HK-2 (cell line): ENCODE results near the gene INPP5D.
"Not testable (repeated sequence)": the region's sequence is repeated elsewhere in the genome, so short reads cannot be mapped to it uniquely, and the experiment has no call there.

Experiments used
- DNase-seq: peaks from one replicate; pipeline ENCODE4 v3.0.0-alpha.2; 2018; ENCODE audit not compliant: unreplicated experiment

Gene INPP5D

DNA sequence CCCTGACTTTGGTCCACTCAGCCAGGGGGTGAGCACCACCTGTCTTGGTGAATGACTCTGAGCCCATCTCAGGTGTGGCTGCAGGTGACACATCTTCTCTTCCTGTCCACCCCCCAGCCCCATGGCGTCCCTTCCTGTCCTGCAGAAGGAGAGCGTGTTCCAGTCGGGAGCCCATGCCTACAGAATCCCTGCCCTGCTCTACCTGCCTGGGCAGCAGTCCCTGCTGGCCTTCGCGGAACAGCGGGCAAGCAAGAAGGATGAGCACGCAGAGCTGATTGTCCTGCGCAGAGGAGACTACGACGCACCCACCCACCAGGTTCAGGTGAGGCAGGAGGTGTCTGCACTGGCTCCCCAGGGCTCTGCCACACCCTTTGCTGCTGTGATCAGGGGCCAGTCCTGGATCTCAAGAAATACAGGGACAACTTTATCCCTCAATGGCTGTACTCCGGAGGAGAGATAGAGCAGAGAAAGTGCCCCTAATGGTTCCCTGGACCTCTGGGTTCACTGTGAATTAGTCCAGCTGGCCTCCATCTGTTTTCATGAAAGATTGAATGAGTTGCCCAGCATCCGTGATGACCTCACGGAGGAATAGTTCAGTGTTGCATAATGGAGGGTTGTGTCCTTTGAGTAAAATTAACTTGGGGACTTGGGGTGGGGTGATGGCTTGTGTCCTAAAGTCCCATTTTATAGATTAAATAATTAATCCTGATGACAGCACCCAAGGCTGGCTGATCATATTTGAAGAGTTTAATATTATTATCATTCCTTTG, 27.4 kb upstream of the INPP5D start, which contains the start of gene NEU2:
Gene NEU2, plus strand, starts transcription at position 122 of the 770 bp plus-strand sequence. Its CDS starts 0 bp downstream, at position 122.
- no peak for DNase-seq

GRCh38 chr2:233033672-233034071, 26.5 kb upstream of the INPP5D start:
- DNase-seq = no peak

DNA sequence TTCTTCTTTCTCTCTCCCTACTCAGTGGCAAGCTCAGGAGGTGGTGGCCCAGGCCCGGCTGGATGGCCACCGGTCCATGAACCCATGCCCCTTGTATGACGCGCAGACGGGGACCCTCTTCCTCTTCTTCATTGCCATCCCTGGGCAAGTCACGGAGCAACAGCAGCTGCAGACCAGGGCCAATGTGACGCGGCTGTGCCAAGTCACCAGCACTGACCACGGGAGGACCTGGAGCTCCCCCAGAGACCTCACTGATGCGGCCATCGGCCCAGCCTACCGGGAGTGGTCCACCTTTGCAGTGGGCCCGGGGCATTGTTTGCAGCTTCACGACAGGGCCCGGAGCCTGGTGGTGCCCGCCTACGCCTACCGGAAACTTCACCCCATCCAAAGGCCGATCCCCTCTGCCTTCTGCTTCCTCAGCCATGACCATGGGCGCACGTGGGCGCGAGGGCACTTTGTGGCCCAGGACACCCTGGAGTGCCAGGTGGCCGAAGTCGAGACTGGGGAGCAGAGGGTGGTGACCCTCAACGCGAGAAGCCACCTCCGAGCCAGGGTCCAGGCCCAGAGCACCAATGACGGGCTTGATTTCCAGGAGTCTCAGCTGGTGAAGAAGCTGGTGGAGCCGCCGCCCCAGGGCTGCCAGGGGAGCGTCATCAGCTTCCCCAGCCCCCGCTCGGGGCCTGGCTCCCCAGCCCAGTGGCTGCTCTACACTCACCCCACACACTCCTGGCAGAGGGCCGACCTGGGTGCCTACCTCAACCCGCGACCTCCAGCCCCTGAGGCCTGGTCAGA, 25.9 kb upstream of the INPP5D start:
- no peak for DNase-seq

DNA sequence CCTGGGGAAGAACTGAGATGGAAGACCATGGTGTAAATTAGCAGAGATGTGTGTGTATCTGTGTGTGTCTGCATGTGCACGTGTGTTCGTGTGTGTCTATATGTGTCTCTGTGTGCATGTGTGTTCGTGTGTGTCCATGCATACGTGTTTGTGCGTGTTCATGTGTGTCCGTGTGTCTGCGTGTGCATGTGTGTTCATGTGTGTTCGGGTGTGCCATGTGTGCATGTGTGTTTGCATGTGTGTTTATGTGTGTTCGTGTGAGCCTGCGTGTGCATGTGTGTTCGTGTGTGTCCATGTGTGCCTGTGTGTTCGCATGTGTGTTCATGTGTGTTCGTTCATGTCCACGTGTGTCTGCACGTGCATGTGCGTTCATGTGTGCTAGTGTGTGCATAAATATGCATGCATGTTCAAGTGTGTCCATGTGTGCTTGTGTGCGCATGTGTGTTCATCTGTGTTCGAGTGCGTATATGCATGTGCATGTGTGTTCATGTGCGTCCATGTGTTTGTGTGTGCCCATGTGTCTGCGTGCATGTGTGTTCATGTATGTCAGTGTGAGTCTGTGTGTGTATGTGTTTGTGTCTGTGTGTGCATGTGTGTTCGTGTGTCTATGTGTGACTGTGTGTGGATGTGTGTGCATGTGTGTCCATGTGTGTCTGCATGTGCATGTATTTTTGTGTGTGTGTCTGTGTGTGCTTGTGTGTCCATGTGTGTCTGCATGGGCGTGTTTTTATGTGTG, 24.5 kb upstream of the INPP5D start:
- no peak for DNase-seq

DNA sequence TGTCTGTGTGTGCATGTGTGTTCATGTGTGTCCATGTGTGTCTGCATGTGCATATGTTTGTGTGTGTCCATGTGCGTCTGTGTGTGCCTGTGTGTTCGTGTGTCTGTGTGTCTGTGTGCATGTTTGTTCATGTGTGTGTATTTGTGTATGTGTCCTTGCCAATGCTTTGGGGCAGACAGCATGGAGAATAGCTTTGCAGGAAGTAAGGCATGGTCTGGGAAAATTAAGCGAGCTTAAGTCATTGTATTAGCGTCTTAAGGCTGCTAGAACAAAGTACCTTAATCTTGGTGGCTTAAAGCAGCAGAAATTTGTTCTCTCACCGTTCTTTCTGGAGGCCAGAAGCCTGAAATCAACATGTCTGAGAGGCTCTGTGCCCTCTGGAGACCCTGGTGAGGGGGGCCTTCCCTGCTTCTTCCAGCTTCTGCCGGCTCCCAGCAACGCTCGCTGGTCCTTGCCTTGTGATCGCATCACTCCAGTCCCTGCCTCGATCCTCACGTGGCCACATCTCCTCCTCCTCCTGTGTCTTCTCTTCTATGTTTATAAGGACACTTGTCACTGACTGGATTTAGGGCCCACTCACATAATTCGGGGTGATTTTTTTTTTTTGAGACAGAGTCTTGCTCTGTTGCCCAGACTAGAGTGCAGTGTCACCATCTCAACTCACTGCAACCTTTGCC, 23.8 kb upstream of the INPP5D start:
- no peak for DNase-seq

DNA sequence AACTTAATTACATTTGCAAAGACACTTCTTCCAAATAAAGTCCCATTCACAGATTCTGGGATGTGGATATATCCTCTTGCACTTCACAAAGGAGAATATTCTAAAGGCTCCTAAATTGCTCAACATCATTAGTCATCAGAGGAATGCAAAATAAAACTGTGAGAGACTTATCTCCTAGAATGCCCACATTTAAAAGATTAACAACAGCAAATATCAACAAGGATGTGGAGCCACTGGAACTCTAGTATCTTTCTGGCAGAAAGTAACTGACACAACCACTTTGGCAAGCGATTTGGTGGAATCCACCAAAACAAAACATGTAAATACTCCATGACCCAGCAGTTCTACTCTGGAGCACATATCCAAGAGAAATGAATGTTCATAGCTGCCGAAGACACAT, 23.1 kb upstream of the INPP5D start:
- DNase-seq = no peak

- DNase-seq = no peak
These were observed 20.8 kb upstream of the INPP5D start for GRCh38 chr2:233039212-233039845.

DNA sequence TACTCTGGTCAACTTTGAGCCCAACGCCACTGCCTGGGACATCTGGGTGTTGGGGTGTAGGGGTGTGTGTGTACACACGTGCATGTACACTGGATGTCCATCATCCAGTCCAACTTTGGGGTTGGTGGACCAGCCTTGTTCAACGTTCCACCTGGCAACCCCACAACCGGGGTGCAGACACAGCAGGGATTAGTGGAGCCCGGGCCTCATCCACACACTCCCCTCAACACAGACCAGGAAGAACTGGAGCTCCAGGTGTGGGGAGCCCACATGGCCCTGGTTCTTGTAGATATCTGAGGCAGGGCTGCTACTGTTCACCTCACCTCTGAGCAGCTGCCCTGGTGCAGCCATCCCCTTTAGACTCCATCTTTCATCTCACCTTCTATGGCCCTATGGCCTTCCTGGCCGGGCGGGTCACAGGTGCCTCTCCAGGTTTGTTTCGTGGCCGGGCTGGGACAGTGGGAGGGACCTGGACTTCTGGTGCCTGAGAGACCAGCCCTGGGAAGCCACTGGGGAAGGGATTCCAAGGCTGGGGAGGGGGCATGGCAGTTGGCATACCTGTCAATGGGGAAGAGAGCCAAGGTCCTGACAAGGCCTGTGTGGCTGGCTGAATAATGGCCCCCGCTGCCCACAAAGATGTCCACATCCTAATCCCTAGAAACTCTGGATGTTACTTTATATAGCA, 20.2 kb upstream of the INPP5D start:
- DNase-seq = no peak

DNA sequence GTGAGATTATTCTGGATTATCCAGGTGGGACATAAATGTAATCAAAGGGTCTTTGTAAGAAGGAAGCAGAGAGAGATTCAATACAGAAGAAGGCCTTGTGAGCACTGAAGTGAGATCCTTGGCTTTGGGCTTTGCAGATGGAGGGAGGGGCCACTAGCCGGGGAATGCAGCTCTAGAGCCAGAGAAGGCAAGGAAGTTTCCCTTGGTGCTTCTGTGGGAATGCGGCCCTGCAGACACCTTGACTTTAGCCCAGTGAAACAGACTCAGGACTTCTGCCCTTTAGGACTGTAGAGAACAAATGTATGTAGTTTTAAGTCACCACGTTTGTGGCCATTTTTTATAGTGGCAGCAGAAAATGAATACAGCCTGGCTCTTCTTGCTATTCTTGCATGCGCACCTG, 19.6 kb upstream of the INPP5D start:
- no peak for DNase-seq

GRCh38 chr2:233041722-233042323, 18.3 kb upstream of the INPP5D start:
- DNase-seq = no peak

DNA sequence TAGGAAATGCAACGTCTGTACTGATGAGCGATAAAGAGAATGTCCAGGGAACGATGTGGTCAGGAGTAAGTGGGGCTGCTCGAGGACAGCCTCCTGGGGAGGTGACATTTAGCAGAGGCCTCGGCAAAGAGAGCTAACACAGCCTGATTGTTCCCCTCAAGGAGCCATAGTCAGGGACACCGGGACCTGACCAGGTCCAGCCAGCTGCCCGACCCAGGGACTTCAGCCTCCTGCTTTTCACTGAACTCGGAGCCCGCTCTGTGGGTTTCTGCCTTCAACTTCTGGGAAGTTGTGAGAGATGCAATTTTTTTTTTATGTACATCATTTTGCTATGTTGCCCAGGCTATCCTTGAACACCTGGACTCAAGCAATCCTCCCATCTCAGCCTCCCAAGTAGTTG, 17.6 kb upstream of the INPP5D start:
- no peak for DNase-seq

- DNase-seq = no peak
These were observed 15.1 kb upstream of the INPP5D start for GRCh38 chr2:233044974-233045605.

DNA sequence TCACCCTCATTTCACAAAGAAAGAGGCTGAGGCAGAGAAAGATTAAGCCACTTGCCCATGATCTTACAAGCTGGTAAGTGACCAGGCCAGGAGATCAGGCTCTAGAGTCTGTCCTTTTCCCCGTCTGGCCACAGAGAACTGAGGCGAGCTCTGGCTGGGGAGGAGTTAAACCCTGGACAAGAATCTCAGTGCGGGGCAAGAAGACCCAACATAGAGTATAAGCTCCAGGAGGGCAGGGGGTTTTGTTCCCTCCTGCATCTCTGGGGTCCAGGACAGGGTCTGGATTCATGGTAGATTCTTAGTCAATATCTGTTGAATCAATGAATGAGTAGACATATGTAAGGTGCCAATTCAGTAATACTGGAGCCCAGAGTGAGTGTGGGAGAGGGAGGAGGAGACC, 12.9 kb upstream of the INPP5D start:
- no peak for DNase-seq

DNA sequence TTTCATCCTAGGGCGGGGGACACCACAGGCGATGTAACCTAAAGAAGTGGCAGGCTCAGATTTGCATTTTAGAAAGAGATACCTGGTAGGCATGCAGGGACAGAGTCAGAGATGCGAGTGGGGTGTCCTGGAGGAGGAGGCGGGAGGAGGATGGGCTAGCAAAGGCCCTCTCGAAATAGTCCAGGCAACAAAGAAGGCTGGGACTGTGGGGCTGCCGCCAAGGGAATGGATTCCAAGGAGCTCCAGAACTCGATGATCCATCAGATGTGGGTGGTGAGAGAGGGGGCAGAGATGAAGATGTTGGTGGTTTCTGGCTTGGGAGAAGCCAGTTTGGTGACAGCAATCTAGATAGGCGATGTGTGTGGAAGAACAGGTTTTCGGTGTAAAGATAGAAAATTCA, 12.5 kb upstream of the INPP5D start:
- DNase-seq = no peak

DNA sequence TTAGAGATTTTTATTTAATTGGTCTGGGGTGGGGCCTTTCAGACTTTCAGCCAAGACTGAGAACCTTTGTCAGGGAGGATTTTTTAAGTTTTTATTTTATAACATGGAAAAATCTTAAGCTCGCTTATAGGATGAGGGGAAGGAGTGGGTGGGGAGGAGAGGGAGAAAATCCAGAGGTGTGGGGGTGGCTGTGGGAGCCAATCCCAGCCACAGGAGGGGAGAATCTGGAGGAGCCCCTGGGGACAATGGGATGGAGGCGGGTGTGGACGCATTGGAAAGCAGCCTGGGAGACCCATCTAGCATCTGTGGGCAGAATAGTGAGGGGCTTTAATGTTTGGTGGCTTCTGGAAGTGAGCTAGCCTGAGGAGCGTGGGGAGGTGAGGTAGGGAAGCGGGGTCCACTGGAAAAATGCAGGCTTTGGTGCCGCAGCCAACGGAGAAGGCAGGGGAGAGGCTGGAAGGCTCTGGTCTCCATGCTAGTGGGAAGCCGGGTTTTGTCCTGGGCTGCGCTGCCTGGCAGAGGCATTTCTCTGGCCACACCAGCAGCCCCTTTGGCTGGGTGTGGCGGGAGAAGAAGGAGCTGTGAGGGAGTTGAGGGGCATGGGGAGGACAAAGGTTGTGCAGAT, 11.5 kb upstream of the INPP5D start:
- no peak for DNase-seq

DNA sequence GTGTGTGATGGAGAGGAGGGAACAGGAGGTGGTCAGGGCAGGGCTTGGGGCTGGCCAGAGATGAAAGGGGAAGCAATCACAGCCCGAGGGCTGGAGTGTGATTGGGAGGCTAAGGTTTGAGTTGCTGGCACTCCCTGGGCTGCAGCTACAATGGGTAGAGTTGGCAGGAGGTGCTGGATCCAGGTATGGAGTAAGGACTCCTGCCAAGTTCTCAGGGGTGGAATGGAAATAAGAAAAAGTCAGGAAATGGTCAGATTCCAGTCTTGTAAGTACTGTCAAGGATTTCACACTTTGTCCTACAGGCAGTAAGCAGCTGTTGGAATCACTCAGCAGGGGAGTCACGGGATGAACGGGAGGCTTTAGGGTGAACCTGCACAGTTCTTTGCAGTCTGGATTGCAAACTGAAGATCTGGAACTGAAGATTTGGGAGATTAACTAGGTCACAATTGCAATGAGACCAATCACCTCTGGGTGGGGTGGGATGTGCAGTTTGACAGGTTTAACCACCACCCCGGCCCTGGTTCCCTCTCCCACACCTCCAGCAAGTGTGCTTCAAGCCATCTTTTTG, 10.9 kb upstream of the INPP5D start:
- no peak for DNase-seq

GRCh38 chr2:233051241-233052149, 8.6 kb upstream of the INPP5D start:
- DNase-seq = no peak

- not testable (repeated sequence) for DNase-seq
These were observed 7.6 kb upstream of the INPP5D start for GRCh38 chr2:233052517-233052916.
